Muscle of arm (tissue), 12 donors: ENCODE measurements around the gene PRKCI. TPM values are rescaled to one million over a fixed set of nuclear protein-coding genes. Genes with fewer than 3 reads are reported as not detected.
"Not testable (repeated sequence)": the region's sequence is repeated elsewhere in the genome, so short reads cannot be mapped to it uniquely, and the experiment has no call there.

Experiments
- DNase-seq: peaks from one replicate; pipeline ENCODE4 v3.0.0-alpha.2; 2013
- polyA plus RNA-seq, 12 donors: library from polyadenylated mRNA; unstranded; fragments of 120-200 nt; gene quantifications; one replicate each; pipeline ENCODE4 v1.2.1, GENCODE V29; 2013; ENCODE audit not compliant: insufficient read length in 12 of 12

Gene PRKCI
- polyA plus RNA-seq, 12 donors, result 18.3 to 74.7 (median 25.5) TPM; not detected in 1

- DNase-seq, result no peak
Measured at GRCh38 chr3:170219850-170220249, 2.4 kb upstream of the PRKCI start.

DNA sequence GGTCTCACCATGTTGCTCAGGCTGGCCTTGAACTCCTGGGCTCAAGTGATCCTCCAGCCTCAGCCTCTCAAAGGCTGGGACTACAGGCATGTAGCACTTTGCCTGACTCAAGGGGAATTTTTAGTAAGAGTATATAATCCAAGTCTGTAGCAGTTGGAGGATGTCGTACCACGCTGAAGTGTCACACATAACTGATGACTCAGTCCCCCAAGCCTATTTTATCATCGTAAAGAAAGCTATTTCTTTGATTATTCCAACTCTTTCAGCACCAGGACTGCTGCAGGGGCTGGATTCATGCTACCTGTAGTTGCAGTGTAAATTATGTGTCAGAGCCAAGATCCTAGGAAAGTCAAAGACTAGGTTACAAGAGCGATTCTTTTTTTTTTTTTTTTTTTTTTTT is 1.4 kb upstream of the PRKCI start:
- no peak for DNase-seq

GRCh38 chr3:170222647-170223541 is 670 bp downstream of the PRKCI start:
- DNase-seq, result peak; percentile 29

DNA sequence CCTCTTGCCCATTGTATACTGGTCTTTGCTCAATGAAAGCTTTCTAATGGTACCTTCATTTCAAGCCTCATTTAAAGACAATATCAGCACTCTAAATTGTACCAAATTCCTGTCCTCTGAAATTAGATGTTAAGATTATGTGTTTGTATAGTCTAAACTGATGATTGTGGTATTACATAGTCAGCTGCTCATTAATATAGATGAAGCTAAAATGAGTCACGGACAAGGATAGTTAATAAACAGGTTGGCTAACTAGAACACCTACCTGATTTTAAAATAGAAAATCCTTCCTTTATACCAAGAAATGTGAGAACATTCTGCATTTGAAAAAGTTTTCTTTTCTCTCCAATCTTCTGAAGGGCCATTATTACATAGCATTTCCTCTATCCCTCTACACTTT is 2.9 kb downstream of the PRKCI start:
- DNase-seq, result no peak

DNA sequence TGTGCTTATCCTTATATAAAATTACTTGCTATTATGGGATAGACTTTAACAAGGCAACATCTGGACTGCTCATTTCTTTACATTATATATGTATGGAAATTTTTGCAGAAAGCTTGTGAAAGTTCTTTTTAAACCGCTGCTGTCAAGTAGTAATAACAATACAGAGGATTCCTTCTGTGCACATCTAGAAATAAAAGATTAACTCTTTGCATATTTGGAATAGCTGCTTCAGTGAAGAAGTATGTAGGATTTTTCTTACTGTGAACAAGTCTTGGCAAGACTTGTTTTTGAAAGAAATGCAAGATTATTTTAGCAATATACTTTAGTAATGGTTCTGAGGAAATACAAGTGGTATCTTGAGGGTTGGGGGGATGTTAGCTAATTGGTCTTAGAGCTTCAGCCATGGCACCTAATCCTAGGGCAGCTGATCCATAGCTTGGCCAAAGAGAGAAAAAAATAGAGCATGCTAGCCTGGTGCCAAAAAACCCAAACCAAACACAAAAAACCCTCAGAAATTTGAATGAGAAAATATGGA is 4.3 kb downstream of the PRKCI start:
- no peak for DNase-seq

DNA sequence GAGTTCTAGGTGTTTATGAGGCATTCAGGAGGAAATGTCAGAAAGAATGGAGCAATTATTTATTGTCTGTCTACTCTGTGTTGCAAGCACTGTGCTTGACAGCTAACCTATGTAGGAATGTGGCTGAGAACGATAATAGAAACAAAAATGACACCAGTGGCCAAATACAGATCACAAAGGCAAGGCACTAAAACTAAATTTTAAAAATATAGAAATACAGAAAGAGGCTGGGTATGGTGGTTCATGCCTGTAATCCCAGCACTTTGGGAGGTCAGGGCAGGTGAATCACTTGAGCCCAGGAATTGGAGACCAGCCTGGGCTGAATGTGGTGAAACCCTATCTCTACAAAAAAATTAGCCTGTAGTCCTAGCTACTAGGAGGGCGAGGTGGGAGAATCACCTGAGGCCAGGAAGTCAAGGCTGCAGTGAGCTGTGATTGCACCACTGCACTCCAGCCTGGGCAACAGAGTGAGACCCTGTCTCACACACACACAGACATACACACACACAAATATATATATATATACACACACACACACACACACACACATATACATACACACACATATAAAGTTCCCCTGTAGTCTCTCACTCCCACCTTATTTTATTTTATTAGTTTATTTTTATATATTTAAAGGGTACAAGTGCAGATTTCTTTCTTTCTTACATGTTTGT is 6.0 kb downstream of the PRKCI start:
- DNase-seq, result no peak

- no peak for DNase-seq
Measured at GRCh38 chr3:170232266-170232665, 10.0 kb downstream of the PRKCI start.

DNA sequence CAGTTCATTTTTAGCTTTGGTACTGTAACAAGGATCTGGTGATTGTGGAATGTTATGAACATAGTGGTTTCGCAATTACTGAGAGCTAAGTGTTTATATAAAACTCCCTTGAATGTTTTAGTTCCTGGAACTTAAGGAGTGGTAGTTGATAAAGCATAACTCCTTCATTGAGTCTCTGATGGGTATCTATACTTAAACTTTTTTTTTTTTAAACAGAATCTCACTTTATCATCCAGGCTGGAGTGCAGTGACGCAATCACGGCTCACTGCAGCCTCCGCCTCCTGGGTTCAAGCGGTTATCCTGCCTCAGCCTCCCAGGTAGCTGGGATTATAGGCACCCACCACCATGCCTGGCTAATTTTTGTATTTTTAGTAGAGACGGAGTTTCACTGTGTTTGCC is 11.3 kb downstream of the PRKCI start:
- DNase-seq, result no peak

GRCh38 chr3:170240142-170240541 is 17.9 kb downstream of the PRKCI start:
- DNase-seq, result no peak

DNA sequence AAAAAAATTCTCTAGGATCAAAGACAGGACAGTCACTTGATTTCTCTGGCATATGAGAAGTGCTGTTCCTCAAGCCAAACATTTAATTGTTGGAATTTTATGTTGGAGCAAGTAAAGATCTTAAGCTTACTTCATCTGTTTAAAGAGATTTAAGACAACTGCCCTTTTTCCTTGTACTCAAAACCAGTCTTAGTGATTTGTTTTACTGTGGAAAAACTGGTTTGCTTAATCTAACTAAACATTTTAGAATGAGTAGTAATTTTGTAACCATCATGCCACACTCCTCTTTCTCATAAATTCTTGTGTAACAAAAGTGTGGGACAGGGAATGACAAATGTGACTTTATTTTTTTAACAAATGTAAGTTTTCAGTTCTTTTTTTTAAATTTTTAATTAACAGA is 18.4 kb downstream of the PRKCI start:
- DNase-seq, result no peak

DNA sequence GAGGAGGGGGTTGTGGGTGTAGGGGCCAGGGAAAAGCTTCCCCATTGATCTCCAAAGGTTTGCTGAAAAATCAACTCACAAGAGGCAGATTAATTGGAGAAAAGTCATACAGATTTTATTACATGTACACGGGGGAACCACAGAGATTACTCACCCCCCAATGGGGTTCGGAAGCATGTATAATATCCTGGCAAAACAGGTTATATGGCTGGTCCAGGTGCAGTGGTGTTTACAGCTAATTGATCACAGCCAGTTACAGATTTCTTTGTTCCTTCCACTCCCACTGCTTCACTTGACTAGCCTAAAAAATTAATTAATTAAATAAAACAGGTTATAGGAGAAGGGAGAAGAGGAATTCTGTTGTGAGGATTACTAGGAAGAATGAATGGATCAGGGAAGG is 22.4 kb downstream of the PRKCI start:
- DNase-seq, result no peak

- no peak for DNase-seq
Measured at GRCh38 chr3:170247875-170248274, 25.7 kb downstream of the PRKCI start.

- no peak for DNase-seq
Measured at GRCh38 chr3:170256597-170256996, 34.4 kb downstream of the PRKCI start.

DNA sequence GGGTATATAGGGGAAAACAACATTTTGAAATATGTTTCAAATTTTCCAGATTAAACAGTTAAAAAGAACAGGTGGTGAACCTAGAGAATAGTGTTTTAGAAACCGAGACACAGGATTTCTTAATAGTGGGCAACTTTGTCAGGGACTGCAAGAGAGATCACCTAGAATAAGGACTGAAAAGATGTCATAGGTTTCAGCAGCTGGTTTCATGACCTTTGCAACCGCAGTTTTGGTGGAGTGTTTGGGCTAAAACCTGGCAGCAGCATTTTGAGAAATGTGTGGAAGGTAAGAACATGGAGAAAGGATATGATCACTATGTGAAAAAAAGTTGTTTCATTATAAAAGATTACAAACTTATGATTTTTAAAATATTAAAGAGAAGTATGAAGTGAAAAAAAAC is 34.9 kb downstream of the PRKCI start:
- DNase-seq, result no peak

DNA sequence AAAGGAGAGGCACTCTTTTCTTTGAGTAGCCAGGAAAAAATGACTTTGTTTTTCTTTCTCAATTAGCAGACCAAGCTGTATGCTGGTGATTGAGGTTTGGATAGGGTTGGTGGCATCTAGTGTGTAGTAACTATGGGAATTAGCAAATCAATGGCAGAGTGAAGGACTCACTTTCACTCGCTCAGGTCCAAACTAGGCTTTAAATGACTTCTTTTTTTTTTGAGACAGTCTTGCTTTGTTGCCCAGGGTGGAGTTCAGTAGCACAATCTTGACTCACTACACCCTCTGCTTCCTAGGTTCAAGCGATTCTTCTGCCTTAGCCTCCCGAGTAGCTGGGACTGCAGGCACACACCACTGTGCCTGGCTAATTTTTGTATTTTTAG is 35.9 kb downstream of the PRKCI start:
- no peak for DNase-seq

- no peak for DNase-seq
Measured at GRCh38 chr3:170259907-170260306, 37.7 kb downstream of the PRKCI start.

DNA sequence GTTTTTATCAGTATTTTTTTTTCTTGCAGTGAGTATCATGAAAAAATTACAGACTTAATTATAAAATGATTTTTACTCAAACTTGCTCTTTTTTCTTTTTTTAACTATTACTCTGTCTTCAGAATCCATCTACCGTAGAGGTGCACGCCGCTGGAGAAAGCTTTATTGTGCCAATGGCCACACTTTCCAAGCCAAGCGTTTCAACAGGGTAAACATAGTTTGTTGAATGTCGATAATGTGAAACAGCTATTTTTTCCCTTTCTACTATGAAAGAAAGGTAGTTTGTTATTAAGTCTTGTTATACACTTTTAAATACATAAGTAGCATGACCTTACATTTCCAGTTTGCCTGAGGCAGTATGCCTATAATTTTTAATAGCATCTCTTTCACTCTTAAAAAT is 45.6 kb downstream of the PRKCI start:
- no peak for DNase-seq

- not testable (repeated sequence) for DNase-seq
Measured at GRCh38 chr3:170269673-170270254, 47.5 kb downstream of the PRKCI start.

- no peak for DNase-seq
Measured at GRCh38 chr3:170270282-170270881, 48.2 kb downstream of the PRKCI start.

- DNase-seq, result no peak
Measured at GRCh38 chr3:170274641-170275040, 52.4 kb downstream of the PRKCI start.

- DNase-seq, result no peak
Measured at GRCh38 chr3:170275832-170276231, 53.6 kb downstream of the PRKCI start.

DNA sequence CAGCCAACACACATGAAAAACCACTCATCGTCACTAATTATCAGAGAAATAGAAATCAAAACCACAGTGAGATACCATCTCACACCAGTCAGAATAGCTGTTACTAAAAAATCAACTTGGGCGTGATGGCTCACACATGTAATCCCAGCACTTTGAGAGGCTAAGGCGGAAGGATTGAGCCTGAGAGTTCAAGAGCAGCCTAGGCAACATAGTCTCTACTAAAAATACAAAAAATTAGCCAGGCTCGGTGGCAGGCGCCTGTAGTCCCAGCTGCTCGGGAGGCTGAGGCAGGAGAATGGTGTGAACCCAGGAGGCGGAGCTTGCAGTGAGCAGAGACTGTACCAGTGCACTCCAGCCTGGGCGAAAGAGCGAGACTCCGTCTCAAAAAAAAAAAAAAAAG is 55.1 kb downstream of the PRKCI start:
- not testable (repeated sequence) for DNase-seq
